PC-3 (cell line): ENCODE measurements around the gene FAM186B.

Experiments used
- CTCF ChIP-seq: fragments of 300-600 bp; sonication (generic); conservative IDR thresholded peaks from 2 replicates; pipeline ENCODE4 v1.5.1; 2017; ENCODE audit warnings: antibody characterized with exemption, low read depth, mild to moderate bottlenecking, low read length
- EZH2 ChIP-seq: fragments of 300-600 bp; sonication (generic); IDR thresholded peaks from one replicate; pipeline ENCODE4 v1.6.1; 2017; ENCODE audit warnings: antibody characterized with exemption, mild to moderate bottlenecking, low read length; ENCODE audit not compliant: unreplicated experiment
- EZH2phosphoT487 ChIP-seq: fragments of 300-600 bp; sonication (generic); IDR thresholded peaks from 2 replicates; pipeline ENCODE4 v1.6.1; 2018; ENCODE audit warnings: mild to moderate bottlenecking, antibody characterized with exemption, low read length, borderline replicate concordance

GRCh38 chr12:49649445-49649844, 44.0 kb upstream of the FAM186B start:
- TF ChIP-seq CTCF (no peak), EZH2 (no peak), EZH2phosphoT487 (no peak)
